Thoracic aorta (tissue), 2 donors: Measurements from ENCODE around the gene KY. TPM values are rescaled to one million over a fixed set of nuclear protein-coding genes. Genes with fewer than 3 reads are reported as not detected.

ENCODE experiments used
- ATAC-seq: fragments of 150-250 bp; one replicate; pipeline ENCODE4 v1.8.0; 2017; ENCODE audit warnings: low read depth; ENCODE audit not compliant: insufficient number of reproducible peaks, low FRiP score
- DNase-seq: peaks from one replicate; pipeline ENCODE4 v3.0.0-alpha.2; 2020; ENCODE audit warnings: low spot score
- H3K27ac ChIP-seq, 2 donors: fragments of 200-600 bp; sonication (generic); 1 replicate in 1 of 2; 2 replicates in 1 of 2; pipeline ENCODE4 v1.5.1; 2016; ENCODE audit warnings: mild to moderate bottlenecking in 2 of 2, moderate library complexity in 2 of 2
- H3K27me3 ChIP-seq: fragments of 200-600 bp; sonication (generic); replicated peaks from 2 replicates; pipeline ENCODE4 v1.6.0; 2016; ENCODE audit warnings: mild to moderate bottlenecking; ENCODE audit not compliant: insufficient read depth
- H3K36me3 ChIP-seq: fragments of 200-600 bp; sonication (generic); one replicate; pipeline ENCODE4 v1.5.1; 2016
- H3K4me1 ChIP-seq, 2 donors: fragments of 200-600 bp; sonication (generic); 1 replicate in 1 of 2; 2 replicates in 1 of 2; pipeline versions ENCODE4 v1.5.1 to v1.6.0; 2016; ENCODE audit warnings: low read depth in 2 of 2, mild to moderate bottlenecking in 1 of 2; ENCODE audit not compliant: control insufficient read depth in 1 of 2
- H3K4me3 ChIP-seq: fragments of 200-600 bp; sonication (generic); 2 replicates; pipeline ENCODE4 v1.5.1; 2016; ENCODE audit warnings: mild to moderate bottlenecking
- H3K9me3 ChIP-seq: fragments of 200-600 bp; sonication (generic); 2 replicates; pipeline ENCODE4 v1.5.1; 2016
- CTCF ChIP-seq: fragments of 200-600 bp; sonication (generic); IDR thresholded peaks from one replicate; pipeline ENCODE4 v1.5.1; 2019; ENCODE audit warnings: antibody characterized with exemption
- total RNA-seq, 2 donors: library from RNA; depleted of rRNA; stranded (reverse); fragments of >200 nt; gene quantifications; one replicate each; pipeline versions ENCODE4 v1.1.0 to v1.2.3, GENCODE V29; 2016

Gene KY
- total RNA-seq, 2 donors from 2014 or later = 1.3 to 2.6 TPM

- no peaks in the 10 kb centered on the region for H3K9me3 ChIP-seq
- H3K27ac ChIP-seq = no peak overlapping the region
- no peak for ATAC-seq
- no peak for DNase-seq
- no peak for TF ChIP-seq CTCF
- no peaks in the 10 kb centered on the region for H3K36me3 ChIP-seq
- no peaks in the 10 kb centered on the region for H3K4me1 ChIP-seq
- no peak overlapping the region for H3K4me3 ChIP-seq
- no peaks in the 10 kb centered on the region for H3K27me3 ChIP-seq
Measured at GRCh38 chr3:134623615-134624245, 27.1 kb downstream of the KY start.

GRCh38 chr3:134622806-134623365 lies 27.9 kb downstream of the KY start:
- Histone ChIP-seq H3K36me3 (no peaks in the 10 kb centered on the region), H3K4me3 (no peak overlapping the region), H3K9me3 (no peaks in the 10 kb centered on the region), H3K27me3 (no peaks in the 10 kb centered on the region), H3K4me1 (no peaks in the 10 kb centered on the region), H3K27ac (no peak overlapping the region)
- DNase-seq (no peak), ATAC-seq (no peak)
- TF ChIP-seq CTCF = no peak

- H3K4me3 ChIP-seq = no peak overlapping the region
- ATAC-seq = no peak
- H3K9me3 ChIP-seq = no peaks in the 10 kb centered on the region
- no peaks in the 10 kb centered on the region for H3K36me3 ChIP-seq
- no peaks in the 10 kb centered on the region for H3K27me3 ChIP-seq
- no peak for TF ChIP-seq CTCF
- H3K4me1 ChIP-seq = no peaks in the 10 kb centered on the region
- no peak for DNase-seq
- H3K27ac ChIP-seq = no peak overlapping the region
Measured at GRCh38 chr3:134621854-134622253, 29.0 kb downstream of the KY start.

GRCh38 chr3:134620476-134621115 lies 30.2 kb downstream of the KY start:
- DNase-seq (no peak), ATAC-seq (no peak)

More at GRCh38 chr3:134620476-134621115, 30.2 kb downstream of the KY start:
- Histone ChIP-seq H3K36me3 (no peaks in the 10 kb centered on the region), H3K27me3 (no peaks in the 10 kb centered on the region), H3K4me3 (no peak overlapping the region), H3K9me3 (no peaks in the 10 kb centered on the region), H3K27ac (no peak overlapping the region), H3K4me1 (no peaks in the 10 kb centered on the region)
- TF ChIP-seq CTCF = no peak
